ENCODE measurements around the gene FBXW10B. TPM values are rescaled to one million over a fixed set of nuclear protein-coding genes. Genes with fewer than 3 reads are reported as not detected.
"Not testable (repeated sequence)": the region's sequence is repeated elsewhere in the genome, so short reads cannot be mapped to it uniquely, and the experiment has no call there.

The FBXW10B gene
- polyA plus RNA-seq, 2 of the 4 experiments (the other 2 are of a cell fraction), result 9.6 to 14.3 TPM

DNA sequence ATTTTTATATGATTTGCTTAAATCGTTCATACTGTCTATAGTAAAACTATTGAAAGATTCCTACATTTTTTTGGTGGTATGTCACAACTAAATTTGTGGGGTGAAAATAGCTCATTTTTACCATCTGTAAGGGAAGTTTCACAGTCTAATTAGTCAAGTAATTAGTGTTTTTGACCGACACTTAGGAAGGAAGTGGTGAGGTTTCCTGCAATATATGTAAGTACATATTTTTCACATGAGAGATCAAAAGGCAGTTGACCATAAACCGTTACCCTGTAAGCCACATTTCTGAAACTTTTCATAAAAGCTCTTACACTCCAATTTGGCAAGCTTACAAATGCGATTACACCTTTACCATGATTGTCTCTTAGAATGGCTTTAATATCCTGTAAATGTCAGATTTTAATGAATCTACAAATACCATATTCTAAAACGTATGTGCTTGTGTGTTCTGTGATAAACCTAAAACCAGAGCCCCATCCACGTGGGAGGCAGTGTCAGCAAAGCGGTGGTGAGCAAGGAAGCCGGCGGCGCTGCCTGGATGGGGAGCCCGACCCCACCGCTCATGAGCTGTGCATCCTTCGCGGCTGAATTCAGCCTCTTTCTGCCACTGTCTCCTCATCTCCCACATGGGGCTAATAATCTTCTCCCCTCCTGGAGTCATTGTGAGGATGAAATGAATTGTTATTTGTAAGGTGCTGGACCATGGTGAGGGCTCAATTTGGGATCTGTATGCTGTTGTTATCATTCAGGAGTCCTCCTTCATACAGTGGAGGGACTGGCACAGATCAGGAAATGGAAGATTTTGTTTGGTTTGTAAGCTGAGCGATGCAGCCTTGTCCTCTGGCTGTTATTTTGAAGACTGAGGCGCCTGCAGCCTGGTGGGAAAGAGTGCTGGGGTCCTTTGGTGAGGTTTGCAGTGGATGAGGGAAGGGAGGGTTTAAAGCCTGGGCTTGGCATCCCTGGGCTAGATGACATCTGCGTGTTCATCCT lies 29.7 kb downstream of the FBXW10B start:
- DNase-seq (ENCODE audit: low read depth in 1 of 2, low spot score in 1 of 2); H3K9me3 ChIP-seq; FAIRE-seq; H3K4me2 ChIP-seq; POLR2A ChIA-PET; H3K27ac ChIP-seq; H3K4me1 ChIP-seq; H3K4me3 ChIP-seq; CTCF ChIA-PET; ATAC-seq: not testable (repeated sequence)
- WGBS (ENCODE audit: missing lambda C conversion rate), result 88% methylated on average over 14 of the region's 17 CpGs

DNA sequence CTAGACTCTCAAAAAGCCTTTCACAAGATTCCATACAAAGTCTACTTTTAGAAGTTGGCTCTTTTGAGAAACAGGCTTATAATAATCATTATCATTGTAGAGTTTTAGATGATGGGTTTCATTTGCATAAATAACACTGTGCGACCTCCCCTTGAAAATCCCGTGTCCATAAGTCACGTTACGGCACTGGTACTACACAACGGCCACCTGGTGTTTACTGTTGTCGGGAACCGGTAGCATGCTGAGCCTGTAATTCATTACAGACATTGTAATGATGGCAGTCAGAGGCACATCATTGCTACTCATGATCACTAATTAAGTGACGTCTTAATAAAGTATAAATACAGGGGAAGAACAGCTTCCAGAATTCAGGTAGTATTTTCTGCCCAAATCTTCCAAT lies 31.5 kb downstream of the FBXW10B start:
- H3K27ac ChIP-seq; DNase-seq (ENCODE audit: low read depth in 1 of 2, low spot score in 1 of 2); H3K4me3 ChIP-seq; H3K9me3 ChIP-seq; H3K4me1 ChIP-seq; FAIRE-seq; CTCF ChIA-PET; H3K4me2 ChIP-seq; POLR2A ChIA-PET; ATAC-seq: not testable (repeated sequence)
- 84% methylated on average over 8 of the region's 8 CpGs for WGBS (ENCODE audit: missing lambda C conversion rate)

DNA sequence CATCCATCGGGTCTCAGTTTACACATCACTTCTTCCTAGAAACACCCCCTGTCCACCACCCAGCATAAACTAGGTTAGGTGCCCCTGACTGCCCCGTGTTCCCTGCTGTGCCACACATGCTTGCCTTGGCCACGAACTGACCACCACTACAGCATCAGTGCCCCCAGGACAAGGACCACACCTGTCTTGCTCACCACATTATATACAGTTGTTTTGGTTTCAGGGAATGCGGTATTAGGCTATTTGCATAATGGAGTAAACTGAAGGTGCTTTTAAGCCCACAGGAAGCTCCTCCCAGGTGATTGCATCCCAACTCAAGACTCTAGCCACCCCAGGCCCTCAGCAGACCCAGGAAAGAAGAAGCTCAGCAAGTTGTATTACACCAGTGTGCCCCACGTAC lies 36.2 kb downstream of the FBXW10B start:
- ATAC-seq; DNase-seq (ENCODE audit: low read depth in 1 of 2, low spot score in 1 of 2); H3K4me3 ChIP-seq; H3K27ac ChIP-seq; CTCF ChIA-PET; H3K4me1 ChIP-seq; H3K9me3 ChIP-seq; FAIRE-seq; POLR2A ChIA-PET; H3K4me2 ChIP-seq: not testable (repeated sequence)
- 60% methylated on average over 3 of the region's 5 CpGs for WGBS (ENCODE audit: missing lambda C conversion rate)

DNA sequence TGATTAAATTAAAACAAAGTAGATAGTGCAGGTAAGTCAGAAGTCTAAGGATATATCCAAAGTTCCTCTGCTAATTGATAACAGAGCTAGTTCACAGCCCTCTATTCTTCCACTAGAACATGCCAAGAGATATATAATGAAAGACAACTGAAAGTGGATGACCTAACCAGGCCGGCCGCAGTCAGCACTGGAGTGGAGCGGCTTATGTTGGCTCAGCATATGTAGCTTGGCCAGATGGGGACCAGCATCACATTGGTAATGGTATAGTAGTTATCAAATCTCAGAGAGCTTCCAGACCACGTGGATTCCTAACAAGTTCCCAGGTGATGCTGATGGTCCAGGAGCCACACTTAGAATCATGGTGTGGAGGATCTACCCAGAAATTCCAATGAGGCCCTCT lies 38.0 kb downstream of the FBXW10B start:
- ATAC-seq; H3K4me3 ChIP-seq; H3K4me1 ChIP-seq; DNase-seq (ENCODE audit: low read depth in 1 of 2, low spot score in 1 of 2); H3K9me3 ChIP-seq; H3K27ac ChIP-seq; FAIRE-seq; H3K4me2 ChIP-seq; POLR2A ChIA-PET; CTCF ChIA-PET: not testable (repeated sequence)
- 91% methylated on average over 4 of the region's 4 CpGs for WGBS (ENCODE audit: missing lambda C conversion rate)

DNA sequence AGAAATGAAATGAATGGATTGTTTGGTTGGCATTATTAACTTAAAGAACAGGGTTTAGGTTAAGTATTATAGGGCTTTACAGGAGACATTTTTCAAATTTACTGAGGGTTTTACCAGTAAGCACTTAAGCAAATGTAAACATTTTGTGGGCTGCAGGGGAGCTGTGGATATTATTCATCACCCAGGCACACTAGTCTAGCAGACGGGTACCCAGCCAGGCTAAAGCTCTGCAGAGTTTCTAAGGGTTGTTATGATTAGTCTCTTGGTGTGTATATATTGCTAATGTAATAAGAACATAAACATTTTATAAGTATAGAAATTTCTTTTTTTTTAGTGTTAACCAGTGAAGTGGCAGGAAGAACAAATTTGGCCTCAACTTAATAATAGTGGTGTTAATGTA lies 42.7 kb downstream of the FBXW10B start:
- H3K9me3 ChIP-seq; DNase-seq (ENCODE audit: low read depth in 1 of 2, low spot score in 1 of 2); H3K27ac ChIP-seq; H3K4me1 ChIP-seq; H3K4me2 ChIP-seq; H3K4me3 ChIP-seq; POLR2A ChIA-PET; CTCF ChIA-PET; FAIRE-seq; ATAC-seq: not testable (repeated sequence)
- WGBS (ENCODE audit: missing lambda C conversion rate), result 80% methylated on average over 1 of the region's 1 CpG

DNA sequence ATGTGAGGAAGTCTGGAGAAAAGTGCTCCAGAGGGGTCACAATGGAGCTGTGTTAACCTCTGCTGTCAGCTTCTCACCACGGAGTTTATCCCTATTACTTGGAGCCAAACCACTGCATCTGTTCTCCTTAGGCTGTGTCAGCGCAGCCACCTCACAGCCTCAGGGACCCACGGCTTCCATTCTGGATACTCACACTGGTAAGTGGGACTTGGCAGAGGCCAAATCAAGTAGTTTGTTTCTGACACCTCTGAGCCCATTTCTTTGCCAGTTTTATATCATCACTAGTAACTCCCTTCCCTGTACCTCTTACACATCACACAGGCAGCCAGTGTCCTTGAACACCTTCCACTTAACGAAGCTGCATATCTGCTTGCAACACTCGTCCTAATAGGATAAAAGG lies 44.8 kb downstream of the FBXW10B start:
- H3K4me1 ChIP-seq; H3K9me3 ChIP-seq; DNase-seq (ENCODE audit: low read depth in 1 of 2, low spot score in 1 of 2); H3K27ac ChIP-seq; H3K4me3 ChIP-seq; CTCF ChIA-PET; POLR2A ChIA-PET; H3K4me2 ChIP-seq: not testable (repeated sequence)
- peak; percentile 46 for FAIRE-seq
- 84% methylated on average over 3 of the region's 5 CpGs for WGBS (ENCODE audit: missing lambda C conversion rate)
- ATAC-seq, result 0 out of 6 replicates have a peak, but pooled peaks of 1 of the 2 experiments have one; percentile 24

DNA sequence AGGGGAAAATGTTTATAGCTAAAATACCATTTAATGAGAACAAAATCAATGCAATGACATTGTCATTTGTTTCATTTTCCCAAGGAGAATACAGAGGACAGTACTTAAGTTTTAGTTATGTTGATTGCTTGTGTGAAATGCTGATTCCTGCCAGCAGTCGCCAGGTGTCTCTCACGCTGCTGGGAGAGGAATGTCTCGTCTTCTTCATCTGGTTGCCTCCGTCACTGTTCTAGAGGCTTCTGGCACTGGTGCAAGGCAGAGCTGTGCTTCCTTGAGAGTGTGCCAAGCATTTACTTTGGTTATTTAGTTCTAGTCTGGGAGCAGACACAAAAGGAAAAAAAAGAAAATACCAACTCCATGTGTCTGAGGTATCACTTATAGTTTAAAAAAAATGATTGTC lies 45.6 kb downstream of the FBXW10B start:
- ATAC-seq, result not testable (repeated sequence)

More for the DNA sequence above, 45.6 kb downstream of the FBXW10B start:
- FAIRE-seq; DNase-seq (ENCODE audit: low read depth in 1 of 2, low spot score in 1 of 2); H3K9me3 ChIP-seq; CTCF ChIA-PET; H3K27ac ChIP-seq; H3K4me1 ChIP-seq; POLR2A ChIA-PET; H3K4me3 ChIP-seq; H3K4me2 ChIP-seq: not testable (repeated sequence)
- WGBS (ENCODE audit: missing lambda C conversion rate), result 80% methylated on average over 4 of the region's 4 CpGs

Small RNA genes lying within 50 kb of the gene (small RNA-seq; reads per million reads assigned to genes)
- 0 reads per million in 6 experiments for gene AC005838.1
- 0 reads per million in 6 experiments for gene RF00090

Other genes starting within 250 kb of the FBXW10B start
- 5.4 and 6.0 TPM in 2 replicates for gene CDRT4, start 152.1 kb downstream of the FBXW10B start, polyA plus RNA-seq (2011; rRNA removed)
- 0.58 to 1.1 TPM (median 0.76 TPM) in 3 replicates for gene CDRT4, start 152.1 kb downstream of the FBXW10B start, polyA plus RNA-seq (2017; fragmentation: RNase III; extraction: RNeasy Plus Mini Kit Qiagen cat#74134 plus additional on column Dnase treatment)
- 14.1 and 22.7 TPM in 2 replicates for gene TVP23C, start 56.2 kb downstream of the FBXW10B start, polyA plus RNA-seq (2011; rRNA removed)
- 17.5 to 21.0 TPM (median 19.9 TPM) in 3 replicates for gene TVP23C, start 56.2 kb downstream of the FBXW10B start, polyA plus RNA-seq (2017; fragmentation: RNase III; extraction: RNeasy Plus Mini Kit Qiagen cat#74134 plus additional on column Dnase treatment)
- 275 and 301 TPM in 2 replicates for gene TRIM16, start 64.6 kb upstream of the FBXW10B start, polyA plus RNA-seq (2011; rRNA removed)
- 293 to 322 TPM (median 297 TPM) in 3 replicates for gene TRIM16, start 64.6 kb upstream of the FBXW10B start, polyA plus RNA-seq (2017; fragmentation: RNase III; extraction: RNeasy Plus Mini Kit Qiagen cat#74134 plus additional on column Dnase treatment)
- 40.5 and 49.6 TPM in 2 replicates for gene ZNF286A, start 80.0 kb upstream of the FBXW10B start, polyA plus RNA-seq (2011; rRNA removed)
- gene ZNF286A, start 80.0 kb upstream of the FBXW10B start, polyA plus RNA-seq (2017; fragmentation: RNase III; extraction: RNeasy Plus Mini Kit Qiagen cat#74134 plus additional on column Dnase treatment), result 34.4 to 43.8 TPM (median 43.4 TPM) in 3 replicates
- 0.16 and 0.17 TPM in 2 replicates for gene TBC1D26, start 112.6 kb upstream of the FBXW10B start, polyA plus RNA-seq (2011; rRNA removed)
- 0.07 to 0.18 TPM (median 0.08 TPM) in 3 replicates for gene TBC1D26, start 112.6 kb upstream of the FBXW10B start, polyA plus RNA-seq (2017; fragmentation: RNase III; extraction: RNeasy Plus Mini Kit Qiagen cat#74134 plus additional on column Dnase treatment)